HG03060 (cell line): ENCODE measurements around the gene ENTHD1.

Experiments used
- ATAC-seq: cut with Tn5 transposase; IDR thresholded peaks from one replicate; pipeline ENCODE4 v1.9.1; 2021; ENCODE audit warnings: low read depth, moderate number of reproducible peaks; ENCODE audit not compliant: unreplicated experiment

ENTHD1 gene

GRCh38 chr22:39805117-39805516 lies 88.4 kb downstream of the ENTHD1 start:
- no peak for ATAC-seq

- no peak for ATAC-seq
Observed at GRCh38 chr22:39802682-39803081, 90.9 kb downstream of the ENTHD1 start.

GRCh38 chr22:39800790-39801520 lies 92.6 kb downstream of the ENTHD1 start:
- ATAC-seq: no peak

GRCh38 chr22:39797528-39798147 lies 95.9 kb downstream of the ENTHD1 start:
- ATAC-seq: no peak

- no peak for ATAC-seq
Observed at GRCh38 chr22:39789788-39790187, 103.8 kb downstream of the ENTHD1 start.

GRCh38 chr22:39785232-39785631 lies 108.3 kb downstream of the ENTHD1 start:
- no peak for ATAC-seq

GRCh38 chr22:39777716-39778454 lies 115.7 kb downstream of the ENTHD1 start:
- ATAC-seq: no peak

GRCh38 chr22:39776295-39777009 lies 117.1 kb downstream of the ENTHD1 start:
- no peak for ATAC-seq

- no peak for ATAC-seq
Observed at GRCh38 chr22:39773976-39774539, 119.5 kb downstream of the ENTHD1 start.

GRCh38 chr22:39773503-39773902 lies 120.1 kb downstream of the ENTHD1 start:
- ATAC-seq: no peak

GRCh38 chr22:39771486-39771885 lies 122.1 kb downstream of the ENTHD1 start:
- no peak for ATAC-seq

GRCh38 chr22:39765661-39766060 lies 127.9 kb downstream of the ENTHD1 start:
- ATAC-seq: no peak

GRCh38 chr22:39765046-39765445 lies 128.5 kb downstream of the ENTHD1 start:
- no peak for ATAC-seq

- no peak for ATAC-seq
Observed at GRCh38 chr22:39763276-39763675, 130.3 kb downstream of the ENTHD1 start.

- ATAC-seq: no peak
Observed at GRCh38 chr22:39750759-39751158, 142.8 kb downstream of the ENTHD1 start.

- no peak for ATAC-seq
Observed at GRCh38 chr22:39748877-39749276, 144.7 kb downstream of the ENTHD1 start.

GRCh38 chr22:39746600-39747262 lies 146.8 kb downstream of the ENTHD1 start:
- ATAC-seq: no peak

GRCh38 chr22:39745789-39746188 lies 147.8 kb downstream of the ENTHD1 start:
- no peak for ATAC-seq

- no peak for ATAC-seq
Observed at GRCh38 chr22:39744353-39744752, 149.2 kb downstream of the ENTHD1 start.

- ATAC-seq: no peak
Observed at GRCh38 chr22:39743935-39744334, 149.6 kb downstream of the ENTHD1 start.
